SU-DHL-6 (cell line): ENCODE results near the gene ZMYND8.

Experiments used
- EZH2phosphoT487 ChIP-seq: fragments of 200-600 bp; sonication (generic), shearing (Covaris generic); conservative IDR thresholded peaks from 2 replicates; pipeline ENCODE4 v1.6.1; 2018; ENCODE audit warnings: mild to moderate bottlenecking, antibody characterized with exemption, low read length, moderate library complexity, mixed read lengths
- TF ChIP-seq, protein P1 (sequence below): fragments of 200-600 bp; sonication (generic); IDR thresholded peaks from one replicate; pipeline ENCODE4 v1.5.1; 2017; ENCODE audit warnings: antibody characterized with exemption, mild to moderate bottlenecking, low read length, moderate library complexity; ENCODE audit not compliant: insufficient read depth, poor library complexity, severe bottlenecking

DNA sequence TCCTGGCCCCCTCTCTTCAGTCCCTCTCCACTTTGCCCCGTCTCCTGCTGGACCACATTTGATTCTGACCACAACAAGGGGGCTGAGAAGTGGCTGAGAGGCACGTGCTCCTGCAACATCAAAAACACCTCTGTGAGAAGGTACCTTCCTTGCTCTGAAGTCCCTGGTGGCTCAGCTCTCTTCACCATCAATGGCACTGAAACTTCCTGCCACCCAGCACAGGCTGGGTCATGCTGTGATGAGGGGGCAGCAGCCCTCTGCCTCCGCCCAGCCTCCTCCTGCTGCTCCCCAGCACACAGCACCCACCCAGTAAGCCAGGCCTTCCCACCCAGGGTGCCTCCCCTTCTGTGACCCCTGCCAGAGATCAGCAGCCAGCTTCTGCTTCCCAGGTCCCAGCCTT lies 10.3 kb downstream of the ZMYND8 start:
- TF ChIP-seq, protein P1, sequence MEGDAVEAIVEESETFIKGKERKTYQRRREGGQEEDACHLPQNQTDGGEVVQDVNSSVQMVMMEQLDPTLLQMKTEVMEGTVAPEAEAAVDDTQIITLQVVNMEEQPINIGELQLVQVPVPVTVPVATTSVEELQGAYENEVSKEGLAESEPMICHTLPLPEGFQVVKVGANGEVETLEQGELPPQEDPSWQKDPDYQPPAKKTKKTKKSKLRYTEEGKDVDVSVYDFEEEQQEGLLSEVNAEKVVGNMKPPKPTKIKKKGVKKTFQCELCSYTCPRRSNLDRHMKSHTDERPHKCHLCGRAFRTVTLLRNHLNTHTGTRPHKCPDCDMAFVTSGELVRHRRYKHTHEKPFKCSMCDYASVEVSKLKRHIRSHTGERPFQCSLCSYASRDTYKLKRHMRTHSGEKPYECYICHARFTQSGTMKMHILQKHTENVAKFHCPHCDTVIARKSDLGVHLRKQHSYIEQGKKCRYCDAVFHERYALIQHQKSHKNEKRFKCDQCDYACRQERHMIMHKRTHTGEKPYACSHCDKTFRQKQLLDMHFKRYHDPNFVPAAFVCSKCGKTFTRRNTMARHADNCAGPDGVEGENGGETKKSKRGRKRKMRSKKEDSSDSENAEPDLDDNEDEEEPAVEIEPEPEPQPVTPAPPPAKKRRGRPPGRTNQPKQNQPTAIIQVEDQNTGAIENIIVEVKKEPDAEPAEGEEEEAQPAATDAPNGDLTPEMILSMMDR = no peak
- no peak for TF ChIP-seq EZH2phosphoT487
